ENCODE measurements around the gene ADAMTS16. TPM values are rescaled to one million over a fixed set of nuclear protein-coding genes. Genes with fewer than 3 reads are reported as not detected.

ADAMTS16 gene
- total RNA-seq, 4 donors from 2014 or later: under 0.01 to 19.2 (median 0.34) TPM; not detected in 1

GRCh38 chr5:5353681-5354080 is 213.6 kb downstream of the ADAMTS16 start:
- H3K4me3 ChIP-seq: no peak overlapping the region
- DNase-seq: no peak
- H3K9me3 ChIP-seq: no peaks in the 10 kb centered on the region
- no peak overlapping the region for H3K27ac ChIP-seq
- H3K27me3 ChIP-seq: no peaks in the 10 kb centered on the region
- intact Hi-C loops (cut with DNase I; ENCODE audit: low total_unique reads): no loop called here
- no peaks in the 10 kb centered on the region for H3K36me3 ChIP-seq
- no peaks in the 10 kb centered on the region for H3K4me1 ChIP-seq
- TF ChIP-seq POLR2A (IDR thresholded peaks at IDR 0.05): no peak
- no peak for TF ChIP-seq CTCF (IDR thresholded peaks at IDR 0.05)

GRCh38 chr5:5356765-5357164 is 216.6 kb downstream of the ADAMTS16 start:
- intact Hi-C loops (cut with DNase I; ENCODE audit: low total_unique reads): no loop called here
- TF ChIP-seq POLR2A (IDR thresholded peaks at IDR 0.05) (no peak), CTCF (IDR thresholded peaks at IDR 0.05) (no peak)
- H3K4me1 ChIP-seq: no peaks in the 10 kb centered on the region
- no peaks in the 10 kb centered on the region for H3K36me3 ChIP-seq
- no peak overlapping the region for H3K4me3 ChIP-seq
- no peaks in the 10 kb centered on the region for H3K27me3 ChIP-seq
- no peak for DNase-seq
- no peaks in the 10 kb centered on the region for H3K9me3 ChIP-seq
- peak overlapping the region in 1 of 2 donors; percentile 44 for H3K27ac ChIP-seq

- Histone ChIP-seq H3K27me3 (no peaks in the 10 kb centered on the region), H3K36me3 (no peaks in the 10 kb centered on the region), H3K9me3 (no peaks in the 10 kb centered on the region), H3K4me3 (no peak overlapping the region), H3K4me1 (no peaks in the 10 kb centered on the region), H3K27ac (no peak overlapping the region)
- DNase-seq: no peak
- TF ChIP-seq CTCF (IDR thresholded peaks at IDR 0.05): no peak
- TF ChIP-seq POLR2A (IDR thresholded peaks at IDR 0.05): no peak
- intact Hi-C loops (cut with DNase I; ENCODE audit: low total_unique reads): no loop called here
Measured at GRCh38 chr5:5359618-5360017, 219.5 kb downstream of the ADAMTS16 start.

- Histone ChIP-seq H3K9me3 (no peaks in the 10 kb centered on the region), H3K27ac (no peak overlapping the region), H3K4me1 (no peaks in the 10 kb centered on the region), H3K36me3 (no peaks in the 10 kb centered on the region), H3K4me3 (no peak overlapping the region), H3K27me3 (no peaks in the 10 kb centered on the region)
- DNase-seq: no peak
- TF ChIP-seq POLR2A (IDR thresholded peaks at IDR 0.05) (no peak), CTCF (IDR thresholded peaks at IDR 0.05) (no peak)
- intact Hi-C loops (cut with DNase I; ENCODE audit: low total_unique reads): no loop called here
Measured at GRCh38 chr5:5360363-5360940, 220.3 kb downstream of the ADAMTS16 start.

GRCh38 chr5:5360941-5361520 is 220.9 kb downstream of the ADAMTS16 start:
- no peak for DNase-seq
- H3K27ac ChIP-seq: no peak overlapping the region
- intact Hi-C loops (cut with DNase I; ENCODE audit: low total_unique reads): no loop called here
- H3K36me3 ChIP-seq: no peaks in the 10 kb centered on the region
- no peaks in the 10 kb centered on the region for H3K9me3 ChIP-seq
- no peaks in the 10 kb centered on the region for H3K27me3 ChIP-seq
- H3K4me3 ChIP-seq: no peak overlapping the region
- no peaks in the 10 kb centered on the region for H3K4me1 ChIP-seq
- TF ChIP-seq CTCF (IDR thresholded peaks at IDR 0.05) (no peak), POLR2A (IDR thresholded peaks at IDR 0.05) (no peak)
